AG04449 (cell line): ENCODE data around the gene TEX28.

Experiments
- CTCF ChIA-PET: fragments of 350-600 bp; formaldehyde crosslinking; extraction: SDS; loops from one replicate; lab custom pipeline; 2021; ENCODE audit warnings: antibody characterized with exemption; lab: Yijun Ruan, JAX
- POLR2A ChIA-PET: fragments of 400-600, 350-600 bp; formaldehyde crosslinking; extraction: SDS; loops from one replicate; lab custom pipeline; 2020; ENCODE audit warnings: antibody characterized with exemption, inconsistent platforms; lab: Yijun Ruan, JAX
- DNase-seq: peaks from one replicate; pipeline ENCODE4 v3.0.0-alpha.2; 2010; ENCODE audit warnings: low read depth, low spot score
- H3K4me3 ChIP-seq: 2 replicates; pipeline ENCODE4 v1.5.1; 2011; ENCODE audit warnings: low read depth, mild to moderate bottlenecking, control low read depth, low read length
- CTCF ChIP-seq: IDR thresholded peaks from one replicate; pipeline ENCODE4 v1.5.1; 2011; ENCODE audit warnings: mild to moderate bottlenecking, moderate library complexity, low read length, control low read depth, inconsistent platforms; ENCODE audit not compliant: insufficient read depth; ENCODE audit errors: missing control alignments

The TEX28 gene

GRCh38 chrX:154332561-154332960 is 37.6 kb upstream of the TEX28 start:
- H3K4me3 ChIP-seq: no peak overlapping the region
- CTCF ChIA-PET: interaction anchor here (2.3 kb wide), 1 partner anchor 41 kb away, joined by 7 read pairs; the partner anchor contains the start of gene FLNA
- POLR2A ChIA-PET: no interaction called here
- TF ChIP-seq CTCF: no peak
- no peak for DNase-seq

DNA sequence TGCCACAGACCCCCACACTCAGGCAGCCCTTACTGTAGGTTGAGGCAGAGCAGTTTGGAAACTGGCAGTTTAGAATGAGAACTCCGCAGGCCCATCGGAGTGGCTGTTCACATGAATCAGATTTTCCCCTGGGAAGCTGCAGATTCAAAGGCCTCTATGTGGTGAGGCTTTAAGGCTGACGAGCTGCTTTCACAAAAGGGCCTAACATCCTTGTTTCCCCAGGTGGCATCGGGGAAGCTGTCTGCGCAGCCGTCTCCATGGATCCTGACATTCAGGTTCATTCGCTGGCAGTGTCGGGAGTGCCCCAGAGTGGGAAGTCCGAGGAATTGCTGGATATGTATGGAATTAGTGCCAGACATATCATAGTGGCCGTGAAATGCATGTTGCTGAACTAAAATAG is 34.4 kb upstream of the TEX28 start:
- no peak overlapping the region for H3K4me3 ChIP-seq
- POLR2A ChIA-PET: no interaction called here
- CTCF ChIA-PET: interaction anchor here (1.1 to 1.5 kb wide), 2 partner anchors 11 to 12 kb away, joined by 3 read pairs; no protein-coding TSS in a partner anchor
- DNase-seq: no peak
- no peak for TF ChIP-seq CTCF

GRCh38 chrX:154328646-154329045 is 33.7 kb upstream of the TEX28 start:
- H3K4me3 ChIP-seq: no peak overlapping the region
- CTCF ChIA-PET: interaction anchor here (1.5 kb wide), 1 partner anchor 12 kb away, joined by 3 read pairs; no protein-coding TSS in a partner anchor
- POLR2A ChIA-PET: no interaction called here
- DNase-seq: no peak
- no peak for TF ChIP-seq CTCF

DNA sequence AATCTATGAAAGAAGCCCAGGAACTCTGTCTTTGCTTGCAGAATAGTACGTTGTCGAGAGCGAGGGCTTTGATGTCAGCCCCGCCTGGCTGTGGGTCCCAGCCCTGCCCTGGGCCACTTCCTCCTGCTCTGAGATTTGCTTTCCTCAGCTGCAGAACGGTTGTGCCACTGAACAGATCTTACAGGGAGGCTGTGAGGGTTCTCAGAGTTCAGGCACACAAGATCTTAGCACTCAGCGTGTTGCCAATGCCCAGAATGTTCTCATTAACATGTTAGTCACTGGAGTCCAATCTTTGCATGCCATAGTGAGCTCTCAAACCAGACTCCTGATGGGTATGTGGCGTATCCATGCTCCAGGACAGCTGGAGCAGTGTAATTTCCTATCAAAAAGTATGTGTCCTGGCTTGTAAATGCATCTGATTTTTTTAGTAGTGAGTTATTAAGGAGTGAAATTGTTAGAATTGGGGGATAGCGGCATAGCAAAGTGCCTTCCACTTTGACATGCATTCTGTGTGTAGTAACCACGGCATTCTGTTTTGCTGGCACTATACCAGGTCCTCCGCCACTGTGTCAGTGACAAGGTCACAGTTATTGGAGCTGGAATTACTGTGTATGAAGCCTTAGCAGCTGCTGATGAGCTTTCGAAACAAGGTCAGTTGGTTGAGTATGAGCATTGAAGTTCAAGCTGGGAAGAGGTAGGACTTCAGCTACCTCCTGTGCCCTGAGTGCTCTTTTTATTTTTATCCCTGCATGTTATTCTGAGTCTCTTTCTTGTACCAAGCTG is 32.3 kb upstream of the TEX28 start:
- CTCF ChIA-PET: interaction anchor here (1.0 to 1.6 kb wide), 6 partner anchors 9 to 21 kb away, joined by 3 to 4 read pairs (median 4); no protein-coding TSS in a partner anchor
- no peak overlapping the region for H3K4me3 ChIP-seq
- POLR2A ChIA-PET: no interaction called here
- DNase-seq: no peak
- no peak for TF ChIP-seq CTCF

DNA sequence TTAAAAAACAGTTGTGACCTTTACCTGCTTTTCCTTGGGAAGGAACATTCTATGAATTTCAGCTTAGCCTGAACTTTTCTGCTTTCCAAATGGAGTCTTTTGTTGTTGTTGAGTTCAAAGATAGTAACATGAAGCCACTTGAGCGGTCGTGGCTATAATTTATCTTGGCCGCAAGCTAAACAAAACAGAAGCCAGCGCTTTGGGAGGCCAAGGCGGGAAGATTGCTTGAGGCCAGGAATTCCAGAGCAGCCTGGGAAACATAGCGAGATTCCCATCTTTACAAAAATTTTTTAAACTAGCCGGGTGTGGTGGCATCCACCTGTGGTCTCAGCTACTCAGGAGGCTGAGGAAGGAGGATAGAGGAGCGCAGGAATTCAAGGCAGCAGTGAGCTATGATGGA is 30.6 kb upstream of the TEX28 start:
- H3K4me3 ChIP-seq: no peak overlapping the region
- no peak for DNase-seq
- ChIA-PET POLR2A (no interaction called here), CTCF (interaction anchor here (1.0 to 1.5 kb wide), 3 partner anchors 13 to 48 kb away, joined by 4 read pairs; no protein-coding TSS in a partner anchor)
- no peak for TF ChIP-seq CTCF

- ChIA-PET POLR2A (no interaction called here), CTCF (interaction anchor here (2.5 kb wide), 1 partner anchor 51 kb away, joined by 13 read pairs; the partner anchor contains the start of gene FLNA)
- TF ChIP-seq CTCF: no peak
- no peak for DNase-seq
- H3K4me3 ChIP-seq: no peak overlapping the region
Measured at GRCh38 chrX:154323537-154323936, 28.6 kb upstream of the TEX28 start.
